ENCODE results near the gene LTBP1. TPM values are rescaled to one million over a fixed set of nuclear protein-coding genes. Genes with fewer than 3 reads are reported as not detected.

The LTBP1 gene
- total and polyA plus RNA-seq, 4 donors: 5.8 to 57.6 (median 10.2) TPM

DNA sequence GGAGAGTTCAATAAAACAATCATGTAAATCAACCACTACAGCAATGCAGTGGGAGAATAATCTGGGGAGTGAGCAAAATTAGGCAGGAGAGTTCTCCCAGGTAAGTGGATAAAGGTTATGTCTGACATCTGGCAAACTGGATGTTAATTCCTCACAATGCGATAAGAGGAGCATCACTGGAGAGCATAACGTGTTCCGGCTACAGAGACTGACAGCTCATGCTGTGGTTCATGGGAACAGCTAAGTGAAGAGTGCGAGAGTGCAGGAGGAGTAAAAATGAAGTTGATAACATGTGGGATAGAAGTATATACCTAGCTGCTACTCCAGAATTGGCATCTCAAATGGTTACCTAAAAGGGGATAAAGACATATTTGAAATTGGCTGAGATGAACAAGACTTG is 153.2 kb downstream of the LTBP1 start (continued):
- TF ChIP-seq, protein P1, sequence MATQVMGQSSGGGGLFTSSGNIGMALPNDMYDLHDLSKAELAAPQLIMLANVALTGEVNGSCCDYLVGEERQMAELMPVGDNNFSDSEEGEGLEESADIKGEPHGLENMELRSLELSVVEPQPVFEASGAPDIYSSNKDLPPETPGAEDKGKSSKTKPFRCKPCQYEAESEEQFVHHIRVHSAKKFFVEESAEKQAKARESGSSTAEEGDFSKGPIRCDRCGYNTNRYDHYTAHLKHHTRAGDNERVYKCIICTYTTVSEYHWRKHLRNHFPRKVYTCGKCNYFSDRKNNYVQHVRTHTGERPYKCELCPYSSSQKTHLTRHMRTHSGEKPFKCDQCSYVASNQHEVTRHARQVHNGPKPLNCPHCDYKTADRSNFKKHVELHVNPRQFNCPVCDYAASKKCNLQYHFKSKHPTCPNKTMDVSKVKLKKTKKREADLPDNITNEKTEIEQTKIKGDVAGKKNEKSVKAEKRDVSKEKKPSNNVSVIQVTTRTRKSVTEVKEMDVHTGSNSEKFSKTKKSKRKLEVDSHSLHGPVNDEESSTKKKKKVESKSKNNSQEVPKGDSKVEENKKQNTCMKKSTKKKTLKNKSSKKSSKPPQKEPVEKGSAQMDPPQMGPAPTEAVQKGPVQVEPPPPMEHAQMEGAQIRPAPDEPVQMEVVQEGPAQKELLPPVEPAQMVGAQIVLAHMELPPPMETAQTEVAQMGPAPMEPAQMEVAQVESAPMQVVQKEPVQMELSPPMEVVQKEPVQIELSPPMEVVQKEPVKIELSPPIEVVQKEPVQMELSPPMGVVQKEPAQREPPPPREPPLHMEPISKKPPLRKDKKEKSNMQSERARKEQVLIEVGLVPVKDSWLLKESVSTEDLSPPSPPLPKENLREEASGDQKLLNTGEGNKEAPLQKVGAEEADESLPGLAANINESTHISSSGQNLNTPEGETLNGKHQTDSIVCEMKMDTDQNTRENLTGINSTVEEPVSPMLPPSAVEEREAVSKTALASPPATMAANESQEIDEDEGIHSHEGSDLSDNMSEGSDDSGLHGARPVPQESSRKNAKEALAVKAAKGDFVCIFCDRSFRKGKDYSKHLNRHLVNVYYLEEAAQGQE (IDR thresholded peaks at IDR 0.05): no peak

DNA sequence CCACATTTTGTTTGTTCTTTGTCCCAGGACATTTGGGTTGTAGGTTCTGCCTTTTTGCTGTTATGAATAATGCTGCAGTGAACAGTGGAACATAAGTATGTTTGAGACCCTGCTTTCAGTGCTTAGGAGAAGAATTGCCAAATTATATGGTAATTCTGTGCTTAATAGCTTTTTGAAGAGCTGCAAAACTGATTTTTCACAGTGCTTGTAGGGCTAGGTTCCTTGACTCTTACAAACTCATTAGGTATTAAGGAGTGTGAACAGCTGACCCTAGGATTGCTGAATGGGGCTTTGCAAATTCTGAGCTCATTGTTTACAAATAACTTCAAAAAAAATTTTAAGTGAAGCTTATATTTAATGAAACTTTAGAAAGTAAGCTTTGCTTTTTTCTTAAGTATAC is 154.2 kb downstream of the LTBP1 start:
- H3K36me3 ChIP-seq (ENCODE audit: control insufficient read depth in 4 of 4, insufficient read depth in 3 of 4, low read depth in 1 of 4, low read length in 3 of 4): no peaks in the 10 kb centered on the region
- no peak overlapping the region for H3K9ac ChIP-seq (ENCODE audit: low read depth in 1 of 2, low read length in 2 of 2)
- no peaks in the 10 kb centered on the region for H3K27me3 ChIP-seq (ENCODE audit: control insufficient read depth in 4 of 4, insufficient read depth in 4 of 4, low read length in 3 of 4)
- no peaks in the 10 kb centered on the region for H3K9me3 ChIP-seq (ENCODE audit: control insufficient read depth in 4 of 4, low read length in 3 of 4)
- H3K4me1 ChIP-seq (ENCODE audit: control insufficient read depth in 4 of 4, insufficient read depth in 4 of 4, low read length in 3 of 4): peaks cover 0 to 2% (median 0%) of the 10 kb centered on the region in 4 donors
- H3K27ac ChIP-seq (ENCODE audit: low read depth in 1 of 2, low read length in 2 of 2): no peak overlapping the region
- H3K4me3 ChIP-seq (ENCODE audit: low read depth in 1 of 3, low read length in 3 of 3): no peak overlapping the region
- DNase-seq (ENCODE audit: low spot score): no peak
- TF ChIP-seq FOXA1 (IDR thresholded peaks at IDR 0.05) (no peak), GABPA (IDR thresholded peaks at IDR 0.05 in 1 of 2, conservative IDR thresholded peaks at IDR 0.05 in 1 of 2) (no peak), RAD21 (IDR thresholded peaks at IDR 0.05) (no peak), NR2F2 (IDR thresholded peaks at IDR 0.05) (no peak), FOXA2 (IDR thresholded peaks at IDR 0.05) (no peak), JUND (IDR thresholded peaks at IDR 0.05) (no peak), EGR1 (IDR thresholded peaks at IDR 0.05; ENCODE audit: low read depth in 2 of 2) (no peak), SP1 (IDR thresholded peaks at IDR 0.05) (no peak), TAF1 (conservative IDR thresholded peaks at IDR 0.05) (no peak)
- TF ChIP-seq, protein P2, sequence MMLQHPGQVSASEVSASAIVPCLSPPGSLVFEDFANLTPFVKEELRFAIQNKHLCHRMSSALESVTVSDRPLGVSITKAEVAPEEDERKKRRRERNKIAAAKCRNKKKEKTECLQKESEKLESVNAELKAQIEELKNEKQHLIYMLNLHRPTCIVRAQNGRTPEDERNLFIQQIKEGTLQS (IDR thresholded peaks at IDR 0.05): no peak
- TF ChIP-seq, protein P3, sequence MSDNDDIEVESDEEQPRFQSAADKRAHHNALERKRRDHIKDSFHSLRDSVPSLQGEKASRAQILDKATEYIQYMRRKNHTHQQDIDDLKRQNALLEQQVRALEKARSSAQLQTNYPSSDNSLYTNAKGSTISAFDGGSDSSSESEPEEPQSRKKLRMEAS (IDR thresholded peaks at IDR 0.05): no peak
- TF ChIP-seq, protein P1 (IDR thresholded peaks at IDR 0.05): no peak
- TF ChIP-seq, protein P4, sequence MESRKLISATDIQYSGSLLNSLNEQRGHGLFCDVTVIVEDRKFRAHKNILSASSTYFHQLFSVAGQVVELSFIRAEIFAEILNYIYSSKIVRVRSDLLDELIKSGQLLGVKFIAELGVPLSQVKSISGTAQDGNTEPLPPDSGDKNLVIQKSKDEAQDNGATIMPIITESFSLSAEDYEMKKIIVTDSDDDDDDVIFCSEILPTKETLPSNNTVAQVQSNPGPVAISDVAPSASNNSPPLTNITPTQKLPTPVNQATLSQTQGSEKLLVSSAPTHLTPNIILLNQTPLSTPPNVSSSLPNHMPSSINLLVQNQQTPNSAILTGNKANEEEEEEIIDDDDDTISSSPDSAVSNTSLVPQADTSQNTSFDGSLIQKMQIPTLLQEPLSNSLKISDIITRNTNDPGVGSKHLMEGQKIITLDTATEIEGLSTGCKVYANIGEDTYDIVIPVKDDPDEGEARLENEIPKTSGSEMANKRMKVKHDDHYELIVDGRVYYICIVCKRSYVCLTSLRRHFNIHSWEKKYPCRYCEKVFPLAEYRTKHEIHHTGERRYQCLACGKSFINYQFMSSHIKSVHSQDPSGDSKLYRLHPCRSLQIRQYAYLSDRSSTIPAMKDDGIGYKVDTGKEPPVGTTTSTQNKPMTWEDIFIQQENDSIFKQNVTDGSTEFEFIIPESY (IDR thresholded peaks at IDR 0.05): no peak

Measured in liver (tissue), 9 donors.